ENCODE measurements around the gene CMC4. TPM values are rescaled to one million over a fixed set of nuclear protein-coding genes. Genes with fewer than 3 reads are reported as not detected.
A peak's percentile ranks its signal among the peaks of the same experiment; 100 is the strongest.

The CMC4 gene
- total RNA-seq, 6 experiments from 2014 or later = 4.6 to 7.4 (median 6.3) TPM

DNA sequence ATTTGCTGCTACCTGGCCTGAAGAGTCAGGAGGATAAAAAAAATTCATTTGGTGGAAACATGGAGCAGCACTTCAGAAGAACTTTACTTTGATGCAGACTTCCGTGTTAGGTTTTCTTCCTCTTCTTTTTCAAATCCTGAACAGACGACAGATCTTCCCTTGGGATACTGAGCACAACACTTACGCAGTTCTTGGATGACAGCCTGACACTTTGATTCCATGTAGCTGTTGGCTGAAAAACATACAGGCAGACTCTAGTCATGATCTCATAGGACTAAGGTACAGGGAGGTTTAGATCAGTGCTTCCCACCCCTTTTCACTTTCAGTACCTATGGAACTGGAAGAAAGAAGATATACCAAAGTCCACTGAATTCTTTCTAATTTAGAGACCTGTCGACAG is 9.2 kb downstream of the CMC4 start:
- no peak for DNase-seq
- Mint-ChIP-seq H3K27me3 (ENCODE audit: insufficient read depth) (no peaks in the 10 kb centered on the region; the same call in 1 of the 2 replicates), H3K36me3 (ENCODE audit: low read depth) (no peaks in the 10 kb centered on the region; the same call in 1 of the 2 replicates), H3K27ac (no peak overlapping the region), H3K9me3 (no peaks in the 10 kb centered on the region), H3K4me1 (ENCODE audit: low read depth) (peaks cover 16% of the 10 kb centered on the region), H3K4me3 (no peak overlapping the region)
- TF ChIP-seq, protein P1, sequence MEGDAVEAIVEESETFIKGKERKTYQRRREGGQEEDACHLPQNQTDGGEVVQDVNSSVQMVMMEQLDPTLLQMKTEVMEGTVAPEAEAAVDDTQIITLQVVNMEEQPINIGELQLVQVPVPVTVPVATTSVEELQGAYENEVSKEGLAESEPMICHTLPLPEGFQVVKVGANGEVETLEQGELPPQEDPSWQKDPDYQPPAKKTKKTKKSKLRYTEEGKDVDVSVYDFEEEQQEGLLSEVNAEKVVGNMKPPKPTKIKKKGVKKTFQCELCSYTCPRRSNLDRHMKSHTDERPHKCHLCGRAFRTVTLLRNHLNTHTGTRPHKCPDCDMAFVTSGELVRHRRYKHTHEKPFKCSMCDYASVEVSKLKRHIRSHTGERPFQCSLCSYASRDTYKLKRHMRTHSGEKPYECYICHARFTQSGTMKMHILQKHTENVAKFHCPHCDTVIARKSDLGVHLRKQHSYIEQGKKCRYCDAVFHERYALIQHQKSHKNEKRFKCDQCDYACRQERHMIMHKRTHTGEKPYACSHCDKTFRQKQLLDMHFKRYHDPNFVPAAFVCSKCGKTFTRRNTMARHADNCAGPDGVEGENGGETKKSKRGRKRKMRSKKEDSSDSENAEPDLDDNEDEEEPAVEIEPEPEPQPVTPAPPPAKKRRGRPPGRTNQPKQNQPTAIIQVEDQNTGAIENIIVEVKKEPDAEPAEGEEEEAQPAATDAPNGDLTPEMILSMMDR (IDR thresholded peaks at IDR 0.05) = no peak

DNA sequence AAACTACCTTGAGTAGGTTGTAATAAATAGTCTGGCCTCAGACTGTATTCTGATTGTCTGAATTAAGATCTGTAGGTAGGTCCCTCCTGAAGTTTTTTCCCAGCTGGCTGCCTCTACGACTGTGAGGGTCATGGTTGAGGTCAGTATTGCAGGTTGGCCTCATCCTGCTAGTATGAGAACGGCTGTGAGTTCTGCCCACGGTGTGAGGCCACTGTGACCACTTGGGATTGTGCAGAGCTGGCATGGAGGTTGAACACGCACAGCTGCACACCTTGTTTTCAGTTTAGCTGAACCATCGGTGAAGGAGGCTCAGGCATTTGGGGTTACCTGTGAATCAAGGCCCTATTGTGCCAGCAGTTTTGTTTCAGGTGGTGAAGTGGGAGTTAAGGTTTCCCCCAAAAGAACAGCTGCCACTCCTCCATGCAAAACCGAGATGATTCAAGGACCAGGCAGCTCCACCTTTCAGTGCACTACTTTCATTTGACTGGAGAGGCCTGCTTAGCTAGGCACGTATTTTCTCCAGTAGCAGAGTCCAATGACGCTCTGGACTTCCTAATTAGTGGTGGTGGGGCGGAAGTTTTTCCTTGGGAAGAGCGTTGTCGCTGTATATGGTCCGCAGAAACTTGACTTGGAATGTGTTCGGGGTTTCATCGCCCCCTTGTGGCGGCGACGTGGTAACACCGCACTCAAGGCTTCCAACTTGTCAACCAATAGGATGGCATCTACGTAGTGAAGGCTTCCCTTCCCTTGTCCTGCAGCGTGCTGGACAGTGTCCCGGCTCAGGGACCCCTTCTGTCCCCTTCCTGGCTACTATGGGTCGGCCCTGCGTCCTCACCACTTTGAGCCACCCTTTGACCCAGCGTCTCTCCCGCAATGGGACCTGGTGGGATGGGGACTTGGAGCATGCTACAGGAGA is 13.8 kb downstream of the CMC4 start:
- Mint-ChIP-seq H3K4me1 (ENCODE audit: low read depth) (peaks cover 4% of the 10 kb centered on the region; the same call in 1 of the 2 replicates), H3K4me3 (no peak overlapping the region), H3K27me3 (ENCODE audit: insufficient read depth) (no peaks in the 10 kb centered on the region; the same call in 1 of the 2 replicates), H3K9me3 (no peaks in the 10 kb centered on the region), H3K27ac (no peak overlapping the region), H3K36me3 (ENCODE audit: low read depth) (no peaks in the 10 kb centered on the region; the same call in 1 of the 2 replicates)
- peak; percentile 17 for DNase-seq
- TF ChIP-seq, protein P1 (IDR thresholded peaks at IDR 0.05) = peak; percentile 82

DNA sequence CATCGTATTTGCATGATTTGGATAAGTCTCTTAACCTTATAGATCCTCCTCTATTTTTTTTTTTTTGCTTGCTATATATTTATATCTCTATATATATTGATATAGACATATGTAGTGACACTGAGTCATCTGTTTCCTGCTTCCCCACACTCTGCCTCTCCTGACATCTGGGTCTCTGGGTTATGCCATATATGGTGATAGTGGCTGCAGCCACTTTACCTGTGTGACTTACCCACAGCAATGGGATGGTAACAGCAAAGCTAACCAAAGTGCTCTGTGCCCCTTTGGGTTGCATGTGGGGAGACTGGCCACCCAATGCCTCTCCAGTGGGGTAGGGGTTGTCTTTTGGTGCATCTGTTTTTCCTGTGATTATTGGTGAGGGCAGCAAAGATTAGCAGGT is 14.5 kb downstream of the CMC4 start:
- Mint-ChIP-seq H3K9me3 (no peaks in the 10 kb centered on the region), H3K4me1 (ENCODE audit: low read depth) (peaks cover 4% of the 10 kb centered on the region; the same call in 1 of the 2 replicates), H3K27me3 (ENCODE audit: insufficient read depth) (no peaks in the 10 kb centered on the region; the same call in 1 of the 2 replicates), H3K27ac (no peak overlapping the region), H3K4me3 (no peak overlapping the region), H3K36me3 (ENCODE audit: low read depth) (0 out of 2 replicates have a peak, but pooled peaks cover 4% of the 10 kb centered on the region)
- DNase-seq = no peak
- TF ChIP-seq, protein P1 (IDR thresholded peaks at IDR 0.05) = no peak

DNA sequence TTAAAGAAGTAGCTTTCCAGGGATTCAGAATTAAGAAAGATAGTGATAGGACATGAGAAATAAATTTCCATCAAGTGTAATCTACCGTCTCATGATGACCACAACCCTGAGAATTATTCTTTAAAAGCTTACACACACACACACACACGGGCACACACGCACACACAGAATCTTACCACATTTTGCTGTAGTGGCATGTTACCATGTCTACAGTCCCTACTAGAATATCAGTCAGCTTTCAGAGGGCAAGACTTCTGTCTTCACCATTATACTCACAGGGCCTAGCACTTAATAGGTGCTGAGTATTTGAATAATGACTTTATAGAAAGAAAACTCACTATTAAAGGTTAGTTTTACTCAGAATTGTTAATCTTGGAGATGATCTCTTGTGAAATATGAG is 15.4 kb downstream of the CMC4 start:
- Mint-ChIP-seq H3K27ac (no peak overlapping the region), H3K27me3 (ENCODE audit: insufficient read depth) (no peaks in the 10 kb centered on the region; the same call in 1 of the 2 replicates), H3K36me3 (ENCODE audit: low read depth) (0 out of 2 replicates have a peak, but pooled peaks cover 5% of the 10 kb centered on the region), H3K4me1 (ENCODE audit: low read depth) (peaks cover 4% of the 10 kb centered on the region; the same call in 1 of the 2 replicates), H3K4me3 (no peak overlapping the region), H3K9me3 (no peaks in the 10 kb centered on the region)
- TF ChIP-seq, protein P1 (IDR thresholded peaks at IDR 0.05) = no peak
- no peak for DNase-seq

DNA sequence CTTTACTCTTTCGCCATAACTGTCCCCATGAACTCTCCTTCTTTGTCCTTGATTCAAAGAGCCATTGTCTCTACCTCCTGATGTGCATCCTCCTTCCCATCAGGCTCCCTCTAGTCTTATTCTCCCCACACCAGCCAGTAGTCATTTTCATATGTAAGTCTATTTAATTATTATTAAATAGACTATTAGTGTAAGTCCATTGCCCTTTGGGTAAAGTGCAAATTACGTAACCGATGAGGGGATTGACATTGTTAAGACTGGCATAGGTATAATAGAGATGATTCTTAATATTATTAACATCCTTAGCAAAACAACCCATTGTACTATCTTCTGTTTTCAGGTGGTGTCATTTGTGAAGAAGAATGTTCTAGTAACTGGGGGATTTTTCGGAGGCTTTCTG is 16.7 kb downstream of the CMC4 start:
- 0 out of 2 replicates have a peak, but pooled peaks cover 5% of the 10 kb centered on the region for H3K36me3 Mint-ChIP-seq (ENCODE audit: low read depth)
- no peak overlapping the region for H3K27ac Mint-ChIP-seq
- no peaks in the 10 kb centered on the region for H3K9me3 Mint-ChIP-seq
- peaks cover 4% of the 10 kb centered on the region; the same call in 1 of the 2 replicates for H3K4me1 Mint-ChIP-seq (ENCODE audit: low read depth)
- DNase-seq = no peak
- H3K27me3 Mint-ChIP-seq (ENCODE audit: insufficient read depth) = no peaks in the 10 kb centered on the region; the same call in 1 of the 2 replicates
- H3K4me3 Mint-ChIP-seq = no peak overlapping the region
- TF ChIP-seq, protein P1 (IDR thresholded peaks at IDR 0.05) = no peak

Data from HFFc6 (cell line).